GM10266 (cell line): ENCODE data around the gene GATA6.
"Not testable (repeated sequence)": the region's sequence is repeated elsewhere in the genome, so short reads cannot be mapped to it uniquely, and the experiment has no call there.

ENCODE experiments used
- DNase-seq: peaks from one replicate; pipeline ENCODE4 v3.0.0; 2012; ENCODE audit errors: extremely low spot score
- TF ChIP-seq, protein P1 (sequence below): IDR thresholded peaks from 2 replicates; pipeline ENCODE4 v1.5.1; 2012; ENCODE audit warnings: mild to moderate bottlenecking, low read depth; ENCODE audit not compliant: control insufficient read depth, insufficient read depth; ENCODE audit errors: missing control alignments

GATA6 gene

GRCh38 chr18:22210311-22210754 lies 40.9 kb downstream of the GATA6 start:
- TF ChIP-seq, protein P1, sequence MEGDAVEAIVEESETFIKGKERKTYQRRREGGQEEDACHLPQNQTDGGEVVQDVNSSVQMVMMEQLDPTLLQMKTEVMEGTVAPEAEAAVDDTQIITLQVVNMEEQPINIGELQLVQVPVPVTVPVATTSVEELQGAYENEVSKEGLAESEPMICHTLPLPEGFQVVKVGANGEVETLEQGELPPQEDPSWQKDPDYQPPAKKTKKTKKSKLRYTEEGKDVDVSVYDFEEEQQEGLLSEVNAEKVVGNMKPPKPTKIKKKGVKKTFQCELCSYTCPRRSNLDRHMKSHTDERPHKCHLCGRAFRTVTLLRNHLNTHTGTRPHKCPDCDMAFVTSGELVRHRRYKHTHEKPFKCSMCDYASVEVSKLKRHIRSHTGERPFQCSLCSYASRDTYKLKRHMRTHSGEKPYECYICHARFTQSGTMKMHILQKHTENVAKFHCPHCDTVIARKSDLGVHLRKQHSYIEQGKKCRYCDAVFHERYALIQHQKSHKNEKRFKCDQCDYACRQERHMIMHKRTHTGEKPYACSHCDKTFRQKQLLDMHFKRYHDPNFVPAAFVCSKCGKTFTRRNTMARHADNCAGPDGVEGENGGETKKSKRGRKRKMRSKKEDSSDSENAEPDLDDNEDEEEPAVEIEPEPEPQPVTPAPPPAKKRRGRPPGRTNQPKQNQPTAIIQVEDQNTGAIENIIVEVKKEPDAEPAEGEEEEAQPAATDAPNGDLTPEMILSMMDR: no peak

DNA sequence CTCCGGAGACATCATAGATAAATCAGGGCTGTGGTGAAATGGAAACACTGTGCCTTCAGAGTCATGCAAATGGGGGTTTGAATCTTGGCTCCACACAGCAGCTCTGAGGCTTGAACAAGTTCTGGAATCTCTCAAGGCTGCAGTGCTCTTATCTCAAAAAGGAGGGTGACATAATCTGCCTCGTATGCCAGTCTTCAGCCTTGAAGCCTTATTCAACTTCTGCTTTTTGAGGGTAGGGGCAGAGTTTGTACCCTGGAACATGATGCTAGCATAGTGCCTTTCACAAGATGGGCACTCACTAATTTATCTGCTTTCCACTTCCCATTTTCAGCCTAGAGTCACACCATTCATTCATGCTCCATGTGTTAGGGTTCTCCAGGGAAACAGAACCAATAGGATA lies 42.3 kb downstream of the GATA6 start:
- no peak for DNase-seq
- TF ChIP-seq, protein P1: no peak

More at GRCh38 chr18:22210311-22210754, 40.9 kb downstream of the GATA6 start:
- no peak for DNase-seq

DNA sequence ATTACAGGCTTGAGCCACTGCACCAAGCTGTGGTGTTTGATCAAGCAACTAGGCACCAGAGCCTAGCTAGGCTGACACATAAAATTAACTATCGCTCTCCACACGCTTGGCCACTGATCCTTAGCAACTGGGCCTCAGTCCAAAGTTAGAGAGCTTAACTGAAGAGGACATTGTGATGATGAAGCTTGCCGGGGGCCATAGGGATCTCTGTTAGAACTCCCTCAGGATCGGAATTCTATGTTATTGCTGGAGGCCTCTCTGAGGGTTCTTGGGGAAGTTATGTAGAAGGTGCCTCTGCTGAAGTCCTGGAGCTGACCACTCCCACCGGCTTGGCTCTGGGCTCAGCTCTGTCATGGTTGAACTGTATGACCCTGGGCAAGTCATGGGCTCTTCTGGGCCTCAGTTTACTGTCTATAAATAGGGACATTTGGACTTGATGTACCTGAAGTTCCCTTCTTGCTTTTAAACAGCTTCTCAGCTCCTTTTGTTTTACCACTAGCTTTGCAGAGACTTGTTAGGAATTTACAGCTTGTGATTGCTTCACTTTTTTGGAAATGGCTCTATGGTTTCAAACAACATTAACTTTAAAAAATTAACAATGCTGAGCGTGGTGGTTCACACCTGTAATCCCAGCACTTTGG lies 44.1 kb downstream of the GATA6 start:
- TF ChIP-seq, protein P1: no peak
- no peak for DNase-seq

DNA sequence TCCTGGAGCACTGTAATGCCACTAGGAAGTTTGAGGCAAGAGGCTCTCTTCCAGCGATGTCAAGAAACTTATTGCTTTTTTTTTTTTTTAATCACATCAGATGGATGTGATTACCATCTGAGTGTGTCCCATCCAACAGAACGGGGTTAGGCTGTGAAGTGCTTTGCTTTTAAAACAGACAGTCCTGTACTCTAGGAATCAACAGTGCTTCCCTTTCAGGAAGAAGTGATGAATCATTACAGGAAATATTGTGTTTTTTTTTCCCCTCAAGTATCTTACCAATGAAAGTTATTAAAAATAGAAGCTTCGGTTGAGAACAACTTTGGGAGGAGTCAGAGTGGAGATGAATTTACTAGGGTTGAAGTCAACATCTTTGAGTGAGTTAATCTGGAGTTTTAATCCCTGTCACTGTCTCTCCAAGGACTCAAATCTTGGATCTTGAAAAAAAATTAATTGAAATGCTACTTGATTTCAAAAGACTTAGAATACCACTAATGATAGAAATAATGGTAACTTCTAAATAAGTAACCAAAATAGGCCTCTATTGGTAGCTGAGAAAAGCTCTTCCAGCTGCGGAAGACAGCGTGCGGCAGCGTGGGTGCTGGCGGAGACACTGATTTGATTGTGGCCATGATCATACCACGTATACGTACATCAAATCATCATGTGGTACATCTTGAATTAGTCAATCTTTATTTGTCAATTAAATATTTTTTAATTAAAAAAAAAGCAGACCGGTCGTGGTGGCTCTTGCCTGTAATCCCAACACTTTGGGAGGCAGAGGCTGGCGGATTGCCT lies 45.5 kb downstream of the GATA6 start:
- TF ChIP-seq, protein P1: no peak

DNA sequence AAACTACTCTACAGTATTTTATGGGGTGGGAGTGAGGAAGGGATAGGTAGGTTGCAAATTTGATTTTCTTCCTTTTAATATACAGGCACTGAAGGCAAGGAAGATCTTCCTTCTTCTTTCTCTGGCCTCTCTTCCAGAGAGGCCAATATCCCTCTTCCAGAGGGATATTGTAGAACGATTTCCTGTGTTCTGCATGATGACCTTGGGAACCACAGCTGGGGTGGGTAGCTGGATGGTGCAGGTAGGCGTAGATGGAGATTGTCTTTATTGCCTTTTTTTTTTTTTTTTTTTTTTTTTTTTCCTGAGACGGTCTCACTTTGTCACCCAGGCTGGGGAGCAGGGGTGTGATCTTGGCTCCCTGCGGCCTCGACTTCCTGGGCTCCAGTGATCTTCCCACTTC lies 49.4 kb downstream of the GATA6 start:
- no peak for DNase-seq
- TF ChIP-seq, protein P1: no peak

More for the DNA sequence above, 45.5 kb downstream of the GATA6 start:
- DNase-seq: no peak

GRCh38 chr18:22219568-22220355 lies 50.4 kb downstream of the GATA6 start:
- no peak for DNase-seq
- TF ChIP-seq, protein P1: no peak

GRCh38 chr18:22220585-22220984 lies 51.2 kb downstream of the GATA6 start:
- not testable (repeated sequence) for DNase-seq
